H1 (cell line): ENCODE data around the gene SH2B3. TPM values are rescaled to one million over a fixed set of nuclear protein-coding genes. Genes with fewer than 3 reads are reported as not detected.

Experiments used
- ASH2L ChIP-seq: fragments of 200-600, 300-600 bp; sonication (generic); IDR thresholded peaks from one replicate; pipeline ENCODE4 v1.7.1; 2017; ENCODE audit warnings: low read length
- BACH1 ChIP-seq: IDR thresholded peaks from 2 replicates; pipeline ENCODE4 v1.6.1; 2012; ENCODE audit warnings: low read length, improper control_type of control experiment
- CBX8 ChIP-seq: fragments of 300-800, 300-1000 bp; sonication (generic); IDR thresholded peaks from 2 replicates; pipeline ENCODE4 v1.7.1; 2016; ENCODE audit warnings: low read depth, low read length, borderline replicate concordance
- CHD1 ChIP-seq: IDR thresholded peaks from 2 replicates; pipeline ENCODE4 v1.6.1; 2012; ENCODE audit warnings: low read depth, low read length, improper control_type of control experiment
- EGR1 ChIP-seq: IDR thresholded peaks from 2 replicates; pipeline ENCODE4 v1.6.1; 2011; ENCODE audit warnings: low read depth, low read length, borderline replicate concordance
- NANOG ChIP-seq: IDR thresholded peaks from 2 replicates; pipeline ENCODE4 v1.6.1; 2011; ENCODE audit warnings: low read length, low read depth, mild to moderate bottlenecking, inconsistent platforms; ENCODE audit not compliant: insufficient read depth, poor library complexity, severe bottlenecking
- RFX5 ChIP-seq: IDR thresholded peaks from 2 replicates; pipeline ENCODE4 v1.6.1; 2011; ENCODE audit warnings: low read depth, low read length, improper control_type of control experiment, borderline replicate concordance
- RXRA ChIP-seq: IDR thresholded peaks from 2 replicates; pipeline ENCODE4 v1.6.1; 2011; ENCODE audit warnings: low read depth, mild to moderate bottlenecking, low read length, moderate library complexity; ENCODE audit not compliant: insufficient read depth
- SP1 ChIP-seq: IDR thresholded peaks from 2 replicates; pipeline ENCODE4 v1.6.1; 2011; ENCODE audit warnings: low read depth, low read length
- SRF ChIP-seq: IDR thresholded peaks from 2 replicates; pipeline ENCODE4 v1.6.1; 2011; ENCODE audit warnings: mild to moderate bottlenecking, low read depth, low read length, moderate library complexity
- polyA plus RNA-seq, 7 experiments: library from polyadenylated mRNA; depleted of rRNA in 3 of 7; stranded (reverse) in 5 of 7; unstranded in 2 of 7; fragments of >200 nt in 5 of 7; fragments of 200-250 nt in 2 of 7; gene quantifications; 1 replicate in 5 of 7; 2 replicates in 1 of 7; 4 replicates in 1 of 7; pipeline versions ENCODE4 v1.2.1 to v1.2.3, GENCODE V29; 2011 to 2013; ENCODE audit warnings: missing spikeins in 2 of 7, mixed read lengths in 2 of 7
- total RNA-seq: library from RNA; stranded (reverse); fragmentation: NEBNext Ultra II Directional; extraction: Animal tissue kit (Norgen Biotek cat#: 25700); gene quantifications from 2 replicates; pipeline ENCODE4 v1.2.1, GENCODE V29; 2021
- TF ChIP-seq, protein P1 (sequence below): fragments of 300-600 bp; sonication (generic); IDR thresholded peaks from 2 replicates; pipeline ENCODE4 v1.7.1; 2012; ENCODE audit warnings: low read length, moderate library complexity, mild to moderate bottlenecking, inconsistent platforms; ENCODE audit not compliant: insufficient replicate concordance
- TF ChIP-seq, protein P2 (sequence below): IDR thresholded peaks from 2 replicates; pipeline ENCODE4 v1.6.1; 2012; ENCODE audit warnings: inconsistent platforms

The SH2B3 gene
- total and polyA plus RNA-seq, 2 of the 8 experiments (the other 6 are each of a cell fraction or from before 2014, with no cell fraction given): 20.8 to 34.1 TPM

DNA sequence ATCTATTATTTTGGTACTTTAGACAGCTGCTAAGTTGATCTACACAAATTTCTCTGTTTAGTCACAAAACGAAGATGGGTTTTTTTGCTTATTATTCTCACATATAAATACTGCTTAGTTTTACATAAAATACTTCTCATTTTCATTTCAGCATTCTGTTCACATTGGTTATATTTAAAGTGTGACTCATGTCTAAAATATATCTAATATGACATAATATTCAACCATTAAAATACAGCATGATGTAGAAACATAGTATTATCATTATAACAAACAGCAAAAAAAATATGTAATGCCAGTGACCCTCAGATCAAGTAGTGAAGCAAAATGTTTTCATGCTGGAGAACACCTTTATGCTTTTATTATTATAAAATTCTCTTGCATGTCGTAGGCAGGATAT is 63.7 kb downstream of the SH2B3 start (continued):
- TF ChIP-seq, protein P1, sequence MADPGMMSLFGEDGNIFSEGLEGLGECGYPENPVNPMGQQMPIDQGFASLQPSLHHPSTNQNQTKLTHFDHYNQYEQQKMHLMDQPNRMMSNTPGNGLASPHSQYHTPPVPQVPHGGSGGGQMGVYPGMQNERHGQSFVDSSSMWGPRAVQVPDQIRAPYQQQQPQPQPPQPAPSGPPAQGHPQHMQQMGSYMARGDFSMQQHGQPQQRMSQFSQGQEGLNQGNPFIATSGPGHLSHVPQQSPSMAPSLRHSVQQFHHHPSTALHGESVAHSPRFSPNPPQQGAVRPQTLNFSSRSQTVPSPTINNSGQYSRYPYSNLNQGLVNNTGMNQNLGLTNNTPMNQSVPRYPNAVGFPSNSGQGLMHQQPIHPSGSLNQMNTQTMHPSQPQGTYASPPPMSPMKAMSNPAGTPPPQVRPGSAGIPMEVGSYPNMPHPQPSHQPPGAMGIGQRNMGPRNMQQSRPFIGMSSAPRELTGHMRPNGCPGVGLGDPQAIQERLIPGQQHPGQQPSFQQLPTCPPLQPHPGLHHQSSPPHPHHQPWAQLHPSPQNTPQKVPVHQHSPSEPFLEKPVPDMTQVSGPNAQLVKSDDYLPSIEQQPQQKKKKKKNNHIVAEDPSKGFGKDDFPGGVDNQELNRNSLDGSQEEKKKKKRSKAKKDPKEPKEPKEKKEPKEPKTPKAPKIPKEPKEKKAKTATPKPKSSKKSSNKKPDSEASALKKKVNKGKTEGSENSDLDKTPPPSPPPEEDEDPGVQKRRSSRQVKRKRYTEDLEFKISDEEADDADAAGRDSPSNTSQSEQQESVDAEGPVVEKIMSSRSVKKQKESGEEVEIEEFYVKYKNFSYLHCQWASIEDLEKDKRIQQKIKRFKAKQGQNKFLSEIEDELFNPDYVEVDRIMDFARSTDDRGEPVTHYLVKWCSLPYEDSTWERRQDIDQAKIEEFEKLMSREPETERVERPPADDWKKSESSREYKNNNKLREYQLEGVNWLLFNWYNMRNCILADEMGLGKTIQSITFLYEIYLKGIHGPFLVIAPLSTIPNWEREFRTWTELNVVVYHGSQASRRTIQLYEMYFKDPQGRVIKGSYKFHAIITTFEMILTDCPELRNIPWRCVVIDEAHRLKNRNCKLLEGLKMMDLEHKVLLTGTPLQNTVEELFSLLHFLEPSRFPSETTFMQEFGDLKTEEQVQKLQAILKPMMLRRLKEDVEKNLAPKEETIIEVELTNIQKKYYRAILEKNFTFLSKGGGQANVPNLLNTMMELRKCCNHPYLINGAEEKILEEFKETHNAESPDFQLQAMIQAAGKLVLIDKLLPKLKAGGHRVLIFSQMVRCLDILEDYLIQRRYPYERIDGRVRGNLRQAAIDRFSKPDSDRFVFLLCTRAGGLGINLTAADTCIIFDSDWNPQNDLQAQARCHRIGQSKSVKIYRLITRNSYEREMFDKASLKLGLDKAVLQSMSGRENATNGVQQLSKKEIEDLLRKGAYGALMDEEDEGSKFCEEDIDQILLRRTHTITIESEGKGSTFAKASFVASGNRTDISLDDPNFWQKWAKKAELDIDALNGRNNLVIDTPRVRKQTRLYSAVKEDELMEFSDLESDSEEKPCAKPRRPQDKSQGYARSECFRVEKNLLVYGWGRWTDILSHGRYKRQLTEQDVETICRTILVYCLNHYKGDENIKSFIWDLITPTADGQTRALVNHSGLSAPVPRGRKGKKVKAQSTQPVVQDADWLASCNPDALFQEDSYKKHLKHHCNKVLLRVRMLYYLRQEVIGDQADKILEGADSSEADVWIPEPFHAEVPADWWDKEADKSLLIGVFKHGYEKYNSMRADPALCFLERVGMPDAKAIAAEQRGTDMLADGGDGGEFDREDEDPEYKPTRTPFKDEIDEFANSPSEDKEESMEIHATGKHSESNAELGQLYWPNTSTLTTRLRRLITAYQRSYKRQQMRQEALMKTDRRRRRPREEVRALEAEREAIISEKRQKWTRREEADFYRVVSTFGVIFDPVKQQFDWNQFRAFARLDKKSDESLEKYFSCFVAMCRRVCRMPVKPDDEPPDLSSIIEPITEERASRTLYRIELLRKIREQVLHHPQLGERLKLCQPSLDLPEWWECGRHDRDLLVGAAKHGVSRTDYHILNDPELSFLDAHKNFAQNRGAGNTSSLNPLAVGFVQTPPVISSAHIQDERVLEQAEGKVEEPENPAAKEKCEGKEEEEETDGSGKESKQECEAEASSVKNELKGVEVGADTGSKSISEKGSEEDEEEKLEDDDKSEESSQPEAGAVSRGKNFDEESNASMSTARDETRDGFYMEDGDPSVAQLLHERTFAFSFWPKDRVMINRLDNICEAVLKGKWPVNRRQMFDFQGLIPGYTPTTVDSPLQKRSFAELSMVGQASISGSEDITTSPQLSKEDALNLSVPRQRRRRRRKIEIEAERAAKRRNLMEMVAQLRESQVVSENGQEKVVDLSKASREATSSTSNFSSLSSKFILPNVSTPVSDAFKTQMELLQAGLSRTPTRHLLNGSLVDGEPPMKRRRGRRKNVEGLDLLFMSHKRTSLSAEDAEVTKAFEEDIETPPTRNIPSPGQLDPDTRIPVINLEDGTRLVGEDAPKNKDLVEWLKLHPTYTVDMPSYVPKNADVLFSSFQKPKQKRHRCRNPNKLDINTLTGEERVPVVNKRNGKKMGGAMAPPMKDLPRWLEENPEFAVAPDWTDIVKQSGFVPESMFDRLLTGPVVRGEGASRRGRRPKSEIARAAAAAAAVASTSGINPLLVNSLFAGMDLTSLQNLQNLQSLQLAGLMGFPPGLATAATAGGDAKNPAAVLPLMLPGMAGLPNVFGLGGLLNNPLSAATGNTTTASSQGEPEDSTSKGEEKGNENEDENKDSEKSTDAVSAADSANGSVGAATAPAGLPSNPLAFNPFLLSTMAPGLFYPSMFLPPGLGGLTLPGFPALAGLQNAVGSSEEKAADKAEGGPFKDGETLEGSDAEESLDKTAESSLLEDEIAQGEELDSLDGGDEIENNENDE: no peak
- TF ChIP-seq CHD1: no peak
- no peak for TF ChIP-seq EGR1
- TF ChIP-seq, protein P2, sequence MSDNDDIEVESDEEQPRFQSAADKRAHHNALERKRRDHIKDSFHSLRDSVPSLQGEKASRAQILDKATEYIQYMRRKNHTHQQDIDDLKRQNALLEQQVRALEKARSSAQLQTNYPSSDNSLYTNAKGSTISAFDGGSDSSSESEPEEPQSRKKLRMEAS: no peak
- no peak for TF ChIP-seq SP1
- TF ChIP-seq BACH1: no peak
- no peak for TF ChIP-seq RFX5
- no peak for TF ChIP-seq CBX8
- no peak for TF ChIP-seq NANOG
- TF ChIP-seq RXRA: no peak
- no peak for TF ChIP-seq ASH2L
- TF ChIP-seq SRF: no peak
